ENCODE measurements around the gene GSX1. TPM values are rescaled to one million over a fixed set of nuclear protein-coding genes. Genes with fewer than 3 reads are reported as not detected.

GSX1 gene
- total and polyA plus RNA-seq, 2 of the 4 experiments (the other 2 are of a cell fraction): not detected

GRCh38 chr13:27788271-27788670 is 4.0 kb upstream of the GSX1 start:
- in situ Hi-C loops (cut with MboI; ENCODE audit: low sequenced_read_pairs): no loop called here
- no peak for ATAC-seq (ENCODE audit: low read depth)
- peaks cover 48% of the 10 kb centered on the region for H3K27me3 ChIP-seq (ENCODE audit: control insufficient read depth, insufficient read depth, low read length)

More at GRCh38 chr13:27788271-27788670, 4.0 kb upstream of the GSX1 start:
- ChIA-PET CTCF (no interaction called here), POLR2A (ENCODE audit: unreplicated experiment) (no interaction called here)
- TF ChIP-seq RAD21 (IDR thresholded peaks at IDR 0.05; ENCODE audit: low read length) (no peak), CTCF (conservative IDR thresholded peaks at IDR 0.05; ENCODE audit: low read depth, low read length) (no peak), POLR2A (IDR thresholded peaks at IDR 0.05; ENCODE audit: low read depth, low read length) (no peak), ELK1 (IDR thresholded peaks at IDR 0.05; ENCODE audit: borderline replicate concordance, low read depth, low read length) (no peak), SMC3 (IDR thresholded peaks at IDR 0.05; ENCODE audit: low read depth, low read length) (no peak), CHD1 (IDR thresholded peaks at IDR 0.05; ENCODE audit: low read depth, low read length) (no peak), MXI1 (IDR thresholded peaks at IDR 0.05; ENCODE audit: borderline replicate concordance, low read depth, low read length) (no peak), CEBPB (IDR thresholded peaks at IDR 0.05; ENCODE audit: low read depth, low read length) (no peak), BHLHE40 (IDR thresholded peaks at IDR 0.05; ENCODE audit: low read depth, low read length) (no peak), FOS (IDR thresholded peaks at IDR 0.05; ENCODE audit: low read depth, low read length) (no peak), RFX5 (IDR thresholded peaks at IDR 0.05; ENCODE audit: low read depth, low read length) (no peak), NFE2L2 (IDR thresholded peaks at IDR 0.05; ENCODE audit: low read depth, low read length) (no peak), MAFK (IDR thresholded peaks at IDR 0.05; ENCODE audit: low read depth, low read length) (no peak)
- no peak overlapping the region for H2AFZ ChIP-seq (replicated peaks; ENCODE audit: low read length, poor library complexity)
- no peaks in the 10 kb centered on the region; the same call in 1 of the 2 replicates for H3K4me1 ChIP-seq (ENCODE audit: control insufficient read depth, insufficient read depth, low read length)
- H2AK5ac ChIP-seq (ENCODE audit: low read depth, low read length): no peak overlapping the region
- H4K20me1 ChIP-seq (ENCODE audit: insufficient read depth, low read length): no peaks in the 10 kb centered on the region
- no peak overlapping the region for H3K4me2 ChIP-seq (ENCODE audit: low read depth, low read length)
- no peak overlapping the region for H3K56ac ChIP-seq (ENCODE audit: extremely low read depth, insufficient read depth, low read length)
- no peak overlapping the region for H4K5ac ChIP-seq (ENCODE audit: low read depth, low read length)
- H2BK15ac ChIP-seq (ENCODE audit: low read depth, low read length): no peak overlapping the region
- no peak overlapping the region for H3K9ac ChIP-seq (ENCODE audit: low read depth, low read length)
- H3K4me3 ChIP-seq (ENCODE audit: insufficient read depth, low read depth, low read length): no peak overlapping the region
- no peak for DNase-seq
- H3K9me1 ChIP-seq (ENCODE audit: insufficient read depth, low read length): no peaks in the 10 kb centered on the region
- H3K18ac ChIP-seq (ENCODE audit: low read depth, low read length): no peak overlapping the region
- H2BK20ac ChIP-seq (ENCODE audit: low read depth, low read length): no peak overlapping the region
- WGBS, 2 experiments (ENCODE audit: extremely low coverage in 2 of 2, insufficient read length in 1 of 2): 17% methylated on average over 1 of the region's 1 CpG; no CpG with 5 or more reads in 1 of the 2 experiments
- H2AK9ac ChIP-seq (replicated peaks; ENCODE audit: low read depth, low read length, poor library complexity): no peak overlapping the region
- peaks cover 7% of the 10 kb centered on the region for H3K9me3 ChIP-seq (ENCODE audit: control insufficient read depth, insufficient read depth, low read length)
- H4K91ac ChIP-seq (ENCODE audit: insufficient read depth, low read depth, low read length): no peak overlapping the region
- H3K14ac ChIP-seq (replicated peaks; ENCODE audit: low read depth, low read length): no peak overlapping the region
- H3K23ac ChIP-seq (ENCODE audit: low read depth, low read length): no peak overlapping the region
- no peak overlapping the region for H3K27ac ChIP-seq (ENCODE audit: insufficient read depth, low read length)
- dilution Hi-C loops (cut with HindIII; ENCODE audit: low sequenced_read_pairs, unreplicated experiment) (no loop called here), intact Hi-C loops (cut with micrococcal nuclease) (no loop called here)
- no TSS peak for BruUV-seq (replicated peaks)
- no peaks in the 10 kb centered on the region for H3K36me3 ChIP-seq (ENCODE audit: control insufficient read depth, insufficient read depth, low read length)
- H4K8ac ChIP-seq (ENCODE audit: low read depth in 2 of 2, low read length in 2 of 2): no peak overlapping the region
- H3K79me1 ChIP-seq (ENCODE audit: low read depth in 1 of 2, low read length in 2 of 2): no peaks in the 10 kb centered on the region
- H2BK120ac ChIP-seq (ENCODE audit: low read depth, low read length): no peak overlapping the region
- H3K4ac ChIP-seq (ENCODE audit: low read depth, low read length): no peak overlapping the region
- no peak overlapping the region for H2BK5ac ChIP-seq (ENCODE audit: low read depth, low read length, poor library complexity, severe bottlenecking)

Measured in IMR-90 (cell line).